HG03280 (cell line): ENCODE data around the gene WDR75.
"Not testable (repeated sequence)": the region's sequence is repeated elsewhere in the genome, so short reads cannot be mapped to it uniquely, and the experiment has no call there.

Source experiments
- ATAC-seq: cut with Tn5 transposase; IDR thresholded peaks from one replicate; pipeline ENCODE4 v1.9.1; 2021; ENCODE audit warnings: mild to moderate bottlenecking, moderate library complexity; ENCODE audit not compliant: unreplicated experiment

Gene WDR75

DNA sequence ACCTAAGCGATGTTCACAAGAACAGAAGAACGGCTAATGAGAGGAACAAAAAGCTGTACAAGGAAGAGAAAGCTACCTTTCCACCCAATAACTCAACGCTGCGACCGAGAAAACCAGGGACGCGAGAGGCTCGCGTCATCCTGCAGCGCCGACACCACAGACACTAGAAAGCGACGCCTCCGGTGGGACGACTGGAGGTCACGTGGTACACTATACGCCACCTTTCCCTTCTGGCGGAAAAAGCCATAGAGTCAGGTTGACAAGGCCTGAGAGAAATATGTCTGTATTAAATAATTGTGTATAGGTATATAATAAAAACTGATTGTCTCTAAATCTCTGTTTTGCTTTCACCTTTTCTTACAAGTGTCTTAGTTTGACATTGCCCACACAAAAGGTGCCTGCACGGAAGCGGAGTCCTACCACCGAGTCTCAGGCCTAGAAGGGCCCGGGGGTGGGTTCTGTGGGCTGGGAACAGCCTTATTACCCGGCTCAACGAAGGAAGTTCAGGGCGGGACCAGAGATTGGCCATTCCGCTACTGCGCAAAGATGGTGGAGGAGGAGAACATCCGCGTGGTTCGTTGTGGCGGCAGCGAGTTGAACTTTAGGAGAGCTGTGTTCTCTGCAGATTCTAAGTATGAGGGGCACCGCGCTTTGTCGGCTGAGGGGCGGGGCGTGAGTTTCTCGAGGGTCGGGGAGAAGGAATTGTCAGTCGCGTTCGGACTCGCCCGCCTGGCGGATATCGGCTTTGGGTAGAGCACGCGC, at the start of gene WDR75:
TSS of gene WDR75 (plus strand) at position 528 of the 762 bp plus-strand sequence. CDS start at position 547, 19 bp downstream.
- ATAC-seq: peak; percentile 91

DNA sequence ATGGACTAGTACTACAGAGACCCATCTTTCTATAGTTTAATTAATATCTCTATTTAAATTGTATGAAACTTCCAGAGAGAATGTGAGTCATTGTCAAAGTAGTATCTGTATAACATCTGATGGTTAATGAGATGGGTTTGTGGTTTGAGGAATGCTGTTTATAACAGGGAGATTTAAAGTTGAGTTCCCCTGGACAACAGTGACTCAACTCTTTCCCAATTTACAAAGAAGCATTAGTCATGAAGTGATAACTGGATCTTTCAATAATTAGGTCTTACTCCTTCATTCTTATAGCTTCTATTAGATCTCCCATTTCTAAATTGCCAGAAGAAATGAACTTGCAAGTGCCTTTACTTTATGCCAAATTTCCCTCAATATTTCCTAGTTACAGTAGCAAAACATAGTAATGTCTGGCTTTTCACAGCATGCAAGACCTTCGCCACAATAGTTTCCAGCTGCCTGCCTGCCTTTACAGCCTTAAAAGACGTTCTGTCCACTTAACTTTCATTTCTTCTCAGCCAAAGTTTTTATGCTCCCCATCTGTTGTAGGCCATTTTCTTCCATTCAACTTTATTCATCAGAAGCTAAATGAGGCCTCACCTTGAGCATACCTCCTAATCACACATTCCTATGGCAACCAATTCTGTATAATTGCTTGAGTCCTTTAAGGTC, 47.7 kb upstream of the WDR75 start:
- no peak for ATAC-seq

- no peak for ATAC-seq
Observed at GRCh38 chr2:189394525-189394924, 46.7 kb upstream of the WDR75 start.

DNA sequence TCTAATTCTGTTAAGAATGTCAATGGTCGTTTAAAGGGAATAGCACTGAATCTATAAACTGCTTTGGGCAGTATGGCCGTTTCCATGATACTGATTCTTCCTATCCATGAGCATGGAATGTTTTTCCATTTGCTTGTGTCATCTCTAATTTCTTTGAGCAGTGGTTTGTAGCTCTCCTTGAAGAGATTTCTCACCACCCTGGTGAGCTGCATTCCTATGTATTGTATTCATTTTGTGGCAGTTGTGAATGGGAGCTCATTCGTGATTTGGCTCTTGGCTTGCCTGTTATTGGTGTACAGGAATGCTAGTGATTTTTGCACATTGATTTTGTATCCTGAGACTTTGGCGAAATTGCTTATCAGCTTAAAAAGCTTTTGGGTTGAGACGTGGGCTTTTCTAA, 38.3 kb upstream of the WDR75 start:
- ATAC-seq: no peak

DNA sequence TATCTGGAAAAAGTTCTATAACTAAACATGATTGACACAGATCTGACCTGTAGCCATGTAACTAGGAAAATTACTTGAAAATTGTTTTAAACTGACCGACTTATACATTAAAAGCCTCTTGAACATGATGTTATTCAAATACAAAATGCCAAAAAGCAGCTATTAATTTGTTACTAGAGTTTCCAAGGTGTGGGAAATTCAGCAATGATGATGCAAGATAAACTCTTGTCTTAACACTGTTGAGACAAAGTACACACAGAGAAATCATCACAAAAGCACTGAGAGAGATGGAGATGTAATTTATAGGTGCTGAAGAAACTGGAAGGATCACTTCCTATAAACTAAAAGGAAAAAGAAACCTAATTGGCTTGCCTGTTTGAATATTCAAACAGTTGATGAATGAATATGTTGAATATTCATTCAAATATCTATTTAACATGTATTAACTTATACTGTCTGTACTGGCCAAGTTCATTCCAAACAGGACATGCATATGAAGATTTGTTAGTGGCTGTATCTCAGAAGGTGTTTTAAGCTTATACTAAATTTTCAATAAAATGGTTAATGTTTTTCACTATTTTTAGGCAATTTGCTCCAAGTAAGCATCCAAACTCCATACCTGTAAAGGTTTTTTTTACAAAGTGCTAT, 34.6 kb upstream of the WDR75 start:
- no peak for ATAC-seq

DNA sequence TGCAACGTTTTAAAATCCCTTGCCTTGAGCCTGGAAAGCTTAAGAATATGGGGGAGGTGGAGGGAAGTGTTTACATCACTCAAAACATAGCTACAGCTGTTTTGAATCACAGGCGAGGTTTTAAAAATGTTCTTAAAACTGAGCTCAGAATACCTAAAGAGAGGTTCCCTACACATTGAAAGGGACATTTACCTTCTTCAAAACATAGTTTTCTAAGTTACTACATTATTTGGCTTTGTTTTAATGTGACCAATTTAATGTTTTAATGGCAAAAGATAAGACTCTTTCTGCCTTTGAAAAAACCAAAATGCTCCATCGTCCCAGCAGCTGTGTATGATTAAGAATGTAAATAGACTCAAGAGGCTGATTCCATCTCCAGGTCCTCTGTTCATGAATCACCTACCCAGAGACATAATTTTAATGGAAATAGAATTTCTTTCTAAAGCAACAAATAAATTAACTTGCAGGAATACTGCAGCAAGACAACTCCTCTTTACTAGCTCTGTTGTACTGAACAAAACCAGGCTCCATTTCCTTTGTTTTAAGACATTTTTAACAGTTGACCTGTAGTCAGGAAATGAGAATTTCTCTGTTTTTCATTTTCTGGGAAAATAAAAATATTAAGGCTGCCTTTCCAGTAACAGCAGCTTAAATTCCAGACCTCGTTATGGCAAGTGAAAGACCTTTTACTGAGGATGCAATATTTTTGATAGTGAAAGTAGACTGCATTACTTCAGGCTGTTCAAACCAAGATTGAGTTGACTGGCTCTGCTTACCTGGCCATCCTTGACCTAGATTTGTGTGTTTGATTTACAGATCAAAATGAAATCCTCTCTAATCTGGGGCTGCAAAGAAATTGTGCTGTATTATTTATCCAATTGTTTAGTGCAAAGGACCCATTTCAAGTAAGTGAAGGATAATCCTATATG, 33.7 kb upstream of the WDR75 start:
- no peak for ATAC-seq

DNA sequence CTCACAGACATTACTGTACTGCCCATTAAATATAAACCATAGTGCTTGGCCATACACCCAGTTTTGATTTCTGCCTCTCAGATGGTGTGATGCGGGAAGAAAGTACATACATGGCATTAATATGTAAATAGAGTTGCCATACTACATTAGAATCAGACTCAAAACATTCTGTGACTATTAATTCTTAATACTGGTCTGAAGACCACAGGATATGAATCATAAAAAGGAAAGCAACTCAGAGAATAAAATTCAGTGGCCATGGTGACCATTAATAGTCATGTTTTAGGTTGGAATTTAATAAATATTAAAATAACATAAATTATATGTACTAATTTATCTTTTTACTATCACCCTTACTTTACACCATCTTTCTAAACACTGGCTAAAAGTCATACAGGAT, 33.0 kb upstream of the WDR75 start:
- no peak for ATAC-seq

DNA sequence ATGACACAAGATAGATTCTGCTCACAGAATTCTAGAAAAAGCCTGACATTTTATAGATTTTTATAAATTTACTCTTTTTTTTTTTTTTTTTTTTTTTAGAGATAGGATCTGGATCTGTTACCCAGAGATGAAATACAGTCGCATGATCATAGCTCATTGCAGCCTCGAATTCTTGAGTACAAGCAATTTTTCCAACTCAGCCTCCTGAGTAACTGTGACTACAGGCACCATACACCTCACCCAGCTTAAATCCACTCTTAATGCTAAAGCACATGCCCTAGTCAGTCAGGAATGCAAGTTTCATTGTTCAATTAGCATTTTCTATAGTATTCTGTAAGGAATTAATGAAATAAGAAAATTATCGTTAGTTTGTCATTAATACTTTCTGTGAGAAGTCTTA, 32.1 kb upstream of the WDR75 start:
- no peak for ATAC-seq

- ATAC-seq: no peak
Observed at GRCh38 chr2:189409647-189410046, 31.6 kb upstream of the WDR75 start.

DNA sequence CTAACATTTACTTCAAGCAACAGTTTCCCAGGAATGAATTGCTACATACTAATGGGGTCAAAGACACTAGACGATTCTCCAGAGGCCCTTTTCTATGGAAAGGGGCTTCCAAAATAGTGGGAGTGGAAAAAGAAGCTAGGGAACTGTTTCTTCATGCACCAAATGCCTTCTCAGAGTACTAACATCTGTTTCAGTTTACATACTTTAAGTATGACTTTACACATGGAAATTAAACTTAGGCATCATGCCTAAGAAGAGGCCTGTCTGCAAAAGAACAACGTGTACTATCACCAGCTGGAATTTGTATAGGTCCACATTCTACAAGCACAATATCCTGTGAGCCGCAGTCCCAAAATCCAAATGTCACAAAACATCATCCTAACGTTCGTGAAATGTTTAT, 29.4 kb upstream of the WDR75 start:
- no peak for ATAC-seq

DNA sequence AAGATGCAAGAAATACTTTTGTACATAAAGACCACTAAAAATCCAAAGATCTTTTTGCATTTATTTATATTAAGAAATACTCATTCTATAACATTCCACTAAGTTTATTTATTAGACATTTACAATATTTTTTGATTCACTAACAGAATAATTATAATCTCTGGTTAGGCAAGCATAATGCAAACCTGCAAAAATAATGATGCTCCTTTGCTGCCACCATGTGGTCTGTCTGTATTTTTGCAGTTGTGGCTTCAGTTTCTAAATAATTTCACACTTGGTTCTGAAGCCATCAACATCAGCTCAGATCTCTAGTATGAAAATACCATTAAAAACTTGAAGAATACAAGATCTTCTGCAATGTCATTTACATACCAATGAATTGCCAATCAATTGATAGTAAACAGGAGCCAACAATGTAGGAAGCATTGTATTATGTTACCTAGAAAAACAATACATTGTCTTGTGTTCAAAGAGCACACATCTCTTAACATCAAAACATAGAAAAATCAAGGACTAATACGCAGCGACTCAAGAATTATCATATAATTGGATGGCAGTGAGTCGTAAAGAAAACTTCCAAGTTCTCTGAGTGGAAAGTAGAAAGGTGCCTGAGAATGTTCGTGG, 28.8 kb upstream of the WDR75 start:
- ATAC-seq: peak; percentile 75

- no peak for ATAC-seq
Observed at GRCh38 chr2:189413249-189413648, 28.0 kb upstream of the WDR75 start.

DNA sequence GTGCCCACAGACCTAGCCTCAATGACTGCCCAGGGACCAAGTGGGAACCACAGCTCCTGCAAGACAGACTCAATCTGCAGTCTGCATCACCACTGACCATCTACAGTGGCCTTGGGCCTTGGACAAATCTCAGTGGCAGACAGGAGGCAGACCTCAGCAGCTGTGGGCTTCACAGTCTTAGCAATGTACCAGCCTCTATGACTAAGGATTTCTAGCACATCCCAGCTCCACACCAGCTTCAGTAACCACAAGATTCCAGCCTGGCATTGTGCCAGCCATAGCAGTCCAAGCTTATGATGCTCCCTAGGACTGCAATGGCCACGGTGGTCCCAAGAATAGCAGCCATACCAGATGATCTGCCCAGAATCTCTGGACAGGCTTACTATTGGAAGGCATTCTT, 19.6 kb upstream of the WDR75 start:
- no peak for ATAC-seq

DNA sequence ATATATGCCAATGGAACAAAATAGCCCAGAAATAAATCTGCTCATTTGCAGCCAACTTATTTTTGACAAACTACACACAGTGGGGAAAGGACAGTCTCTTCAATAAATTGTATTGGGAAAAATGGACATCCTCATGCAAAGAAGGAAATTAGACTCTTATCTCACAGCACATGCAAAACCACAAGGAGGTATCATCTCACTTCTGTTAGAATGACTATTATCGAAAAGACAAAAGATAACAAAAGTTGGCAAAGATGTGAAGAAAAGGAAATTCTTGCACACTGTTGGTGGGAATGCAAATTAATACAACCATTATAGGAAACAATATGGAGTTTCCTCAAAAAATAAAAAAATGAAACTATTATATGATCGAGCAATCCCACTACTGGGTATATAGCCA, 16.3 kb upstream of the WDR75 start:
- no peak for ATAC-seq

DNA sequence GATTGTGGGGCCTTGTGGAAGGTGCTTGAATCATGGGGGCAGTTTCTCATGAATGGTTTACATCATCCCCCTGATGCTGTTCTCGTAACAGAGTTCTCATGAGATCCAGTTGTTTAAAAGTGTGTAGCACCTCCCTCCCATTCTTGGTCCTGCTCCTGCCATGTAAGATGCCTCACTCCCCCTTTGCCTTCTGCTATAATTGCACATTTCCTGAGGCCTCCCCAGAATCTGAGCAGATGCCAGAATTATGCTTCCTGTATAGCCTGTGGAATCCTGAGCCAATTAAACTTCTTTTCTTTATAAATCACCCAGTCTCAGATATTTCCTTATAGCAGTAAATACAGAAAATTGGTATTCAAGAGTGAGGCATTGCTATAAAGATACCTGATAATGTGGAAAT, 15.6 kb upstream of the WDR75 start:
- ATAC-seq: no peak

- ATAC-seq: no peak
Observed at GRCh38 chr2:189426886-189427285, 14.4 kb upstream of the WDR75 start.

GRCh38 chr2:189427872-189428271, 13.4 kb upstream of the WDR75 start:
- no peak for ATAC-seq

- not testable (repeated sequence) for ATAC-seq
Observed at GRCh38 chr2:189430448-189430847, 10.8 kb upstream of the WDR75 start.

GRCh38 chr2:189435803-189436202, 5.5 kb upstream of the WDR75 start:
- not testable (repeated sequence) for ATAC-seq

DNA sequence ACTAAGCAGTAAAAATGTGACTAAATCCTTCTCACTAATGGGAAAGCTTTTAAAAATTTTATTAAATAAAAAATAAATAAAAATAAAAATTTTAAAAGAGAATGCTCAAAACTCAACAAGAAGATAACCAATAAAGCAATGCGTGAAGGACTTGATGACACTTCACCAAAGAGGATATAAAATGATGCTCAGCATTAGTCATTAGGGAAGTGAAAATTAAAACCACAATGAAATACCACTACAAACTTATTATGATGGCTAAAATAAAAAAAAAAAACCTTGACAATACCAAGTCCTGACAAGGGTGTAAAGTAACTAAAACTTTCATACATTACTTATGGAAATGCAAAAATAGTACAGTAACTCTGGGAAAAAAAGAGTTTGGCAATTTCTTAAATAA, 3.3 kb upstream of the WDR75 start:
- ATAC-seq: no peak

- ATAC-seq: no peak
Observed at GRCh38 chr2:189439342-189439741, 1.9 kb upstream of the WDR75 start.
